OCI-LY7 (cell line): ENCODE results near the gene GLB1L. TPM values are rescaled to one million over a fixed set of nuclear protein-coding genes. Genes with fewer than 3 reads are reported as not detected.

Source experiments
- BruUV-seq: library from RNA; stranded (reverse); fragments of 400-500 nt; replicated peaks from 2 replicates; lab custom pipeline; 2021; lab: Mats Ljungman, UMichigan
- CTCF ChIA-PET: fragments of 300-600 bp; sonication (Branson Sonifier 250); formaldehyde crosslinking; loops from one replicate; lab custom pipeline; 2022; ENCODE audit warnings: antibody characterized with exemption; ENCODE audit not compliant: unreplicated experiment; lab: Charles Lee
- POLR2A ChIA-PET: fragments of 300-600 bp; sonication (Branson Sonifier 250); formaldehyde crosslinking; loops from one replicate; lab custom pipeline; 2022; ENCODE audit warnings: antibody characterized with exemption; lab: Charles Lee
- DNase-seq: peaks from one replicate; pipeline ENCODE4 v3.0.0-alpha.2; 2015; ENCODE audit warnings: low spot score
- H2AFZ ChIP-seq: fragments of 200-600 bp; sonication (generic), shearing (Covaris generic); 2 replicates; pipeline ENCODE4 v1.6.1; 2014; ENCODE audit warnings: mild to moderate bottlenecking, antibody characterized with exemption, low read length, moderate library complexity
- H3K27ac ChIP-seq: fragments of 200-600 bp; sonication (generic); 2 replicates; pipeline ENCODE4 v1.5.1; 2014; ENCODE audit warnings: mixed run types, low read depth, mild to moderate bottlenecking, moderate library complexity, low read length, inconsistent platforms; ENCODE audit not compliant: poor library complexity, severe bottlenecking
- H3K36me3 ChIP-seq: fragments of 200-600 bp; sonication (generic); 2 replicates; pipeline ENCODE4 v1.6.1; 2014; ENCODE audit warnings: mild to moderate bottlenecking, antibody characterized with exemption, low read length, moderate library complexity, mixed read lengths; ENCODE audit not compliant: insufficient read depth
- H3K4me1 ChIP-seq: fragments of 200-600 bp; sonication (generic); 2 replicates; pipeline ENCODE4 v1.5.1; 2014; ENCODE audit warnings: mild to moderate bottlenecking, low read length; ENCODE audit not compliant: insufficient read depth, poor library complexity, severe bottlenecking
- H3K4me2 ChIP-seq: fragments of 200-600 bp; sonication (generic); 2 replicates; pipeline ENCODE4 v1.6.1; 2014; ENCODE audit warnings: mild to moderate bottlenecking, low read length
- H3K4me3 ChIP-seq: fragments of 200-600 bp; sonication (generic); 2 replicates; pipeline ENCODE4 v1.5.1; 2014; ENCODE audit warnings: mild to moderate bottlenecking, low read depth, low read length; ENCODE audit not compliant: poor library complexity, severe bottlenecking
- H3K79me2 ChIP-seq: fragments of 200-600 bp; sonication (generic); 2 replicates; pipeline ENCODE4 v1.6.1; 2016; ENCODE audit warnings: low read depth, mild to moderate bottlenecking, low read length, moderate library complexity, mixed read lengths; ENCODE audit not compliant: insufficient read depth
- H3K9me2 ChIP-seq: fragments of 200-600 bp; sonication (generic); 2 replicates; pipeline ENCODE4 v1.6.1; 2016; ENCODE audit warnings: mild to moderate bottlenecking, low read length, mixed read lengths; ENCODE audit not compliant: insufficient read depth
- H3K9me3 ChIP-seq: fragments of 200-600 bp; sonication (generic); 2 replicates; pipeline ENCODE4 v1.6.1; 2014; ENCODE audit warnings: mild to moderate bottlenecking, mixed run types, low read length, mixed read lengths
- H4K20me1 ChIP-seq: fragments of 200-600 bp; sonication (generic); 2 replicates; pipeline ENCODE4 v1.6.1; 2014; ENCODE audit warnings: mild to moderate bottlenecking, antibody characterized with exemption, low read length, moderate library complexity, mixed read lengths; ENCODE audit not compliant: insufficient read depth
- CTCF ChIP-seq: fragments of 200-600 bp; sonication (generic); conservative IDR thresholded peaks from 2 replicates; pipeline ENCODE4 v1.5.1; 2014; ENCODE audit warnings: mild to moderate bottlenecking, antibody characterized with exemption, low read length, moderate library complexity, mixed read lengths
- EZH2phosphoT487 ChIP-seq: fragments of 200-600 bp; sonication (generic); IDR thresholded peaks from 2 replicates; pipeline ENCODE4 v1.6.1; 2018; ENCODE audit warnings: low read depth, borderline replicate concordance, mild to moderate bottlenecking, mixed run types, antibody characterized with exemption, low read length, moderate library complexity, mixed read lengths
- intact Hi-C: fragments of 100-400 bp; cut with micrococcal nuclease; formaldehyde crosslinking; loops from one replicate; pipeline ENCODE4 v1.10.0; 2022; ENCODE audit not compliant: unreplicated experiment
- total RNA-seq, 2 experiments: library from RNA; depleted of rRNA in 1 of 2; stranded (reverse); fragments of >200 nt in 1 of 2; shearing (Covaris generic) in 1 of 2; gene quantifications; 2 replicates each; pipeline ENCODE4 v1.2.3, GENCODE V29; 2014 to 2022

The GLB1L gene
- total RNA-seq, 2 experiments from 2014 or later, result 6.9 to 8.6 TPM

- ChIA-PET CTCF (interaction anchor here (1.0 kb wide), 1 partner anchor 21 kb away, joined by 3 read pairs; no protein-coding TSS in a partner anchor), POLR2A (interaction anchor here (0.6 to 1.3 kb wide), 5 partner anchors 8 to 128 kb away, joined by 3 to 4 read pairs (median 3); no protein-coding TSS in a partner anchor)
- Histone ChIP-seq H3K4me3 (no peak overlapping the region), H4K20me1 (no peaks in the 10 kb centered on the region), H3K79me2 (peaks cover 6% of the 10 kb centered on the region; the same call in 1 of the 2 replicates), H3K9me2 (no peaks in the 10 kb centered on the region), H3K4me1 (peaks cover 23% of the 10 kb centered on the region), H2AFZ (no peak overlapping the region), H3K4me2 (no peak overlapping the region), H3K36me3 (no peaks in the 10 kb centered on the region), H3K27ac (no peak overlapping the region), H3K9me3 (no peaks in the 10 kb centered on the region)
- intact Hi-C loops, result loop anchor here (10.0 kb wide), 1 partner anchor 389 kb away; the partner anchor contains the start of gene WNT10A
- BruUV-seq, result no TSS peak
- no peak for DNase-seq
- TF ChIP-seq EZH2phosphoT487 (no peak), CTCF (no peak)
These were observed 28.7 kb upstream of the GLB1L start for GRCh38 chr2:219273937-219274336.

GRCh38 chr2:219272995-219273394, 27.8 kb upstream of the GLB1L start:
- no peak for TF ChIP-seq EZH2phosphoT487
- TF ChIP-seq CTCF, result no peak
- H3K9me2 ChIP-seq, result no peaks in the 10 kb centered on the region
- peaks cover 14% of the 10 kb centered on the region for H3K4me1 ChIP-seq
- CTCF ChIA-PET, result no interaction called here
- POLR2A ChIA-PET, result interaction anchor here (0.5 to 1.3 kb wide), 2 partner anchors 8 to 25 kb away, joined by 3 read pairs; no protein-coding TSS in a partner anchor
- H4K20me1 ChIP-seq, result no peaks in the 10 kb centered on the region
- peaks cover 6% of the 10 kb centered on the region; the same call in 1 of the 2 replicates for H3K79me2 ChIP-seq
- no peaks in the 10 kb centered on the region for H3K9me3 ChIP-seq
- H3K36me3 ChIP-seq, result no peaks in the 10 kb centered on the region
- no peak overlapping the region for H3K27ac ChIP-seq
- no peak overlapping the region for H3K4me2 ChIP-seq
- no TSS peak for BruUV-seq
- no peak overlapping the region for H3K4me3 ChIP-seq
- intact Hi-C loops, result loop anchor here (10.0 kb wide), 1 partner anchor 388 kb away; the partner anchor contains the start of gene WNT10A
- DNase-seq, result no peak
- H2AFZ ChIP-seq, result no peak overlapping the region

GRCh38 chr2:219272356-219272755, 27.1 kb upstream of the GLB1L start:
- H3K4me3 ChIP-seq, result no peak overlapping the region
- H4K20me1 ChIP-seq, result no peaks in the 10 kb centered on the region
- intact Hi-C loops, result loop anchor here (10.0 kb wide), 1 partner anchor 388 kb away; the partner anchor contains the start of gene WNT10A
- H3K9me3 ChIP-seq, result no peaks in the 10 kb centered on the region
- H3K79me2 ChIP-seq, result peaks cover 6% of the 10 kb centered on the region; the same call in 1 of the 2 replicates
- H3K36me3 ChIP-seq, result no peaks in the 10 kb centered on the region
- no TSS peak for BruUV-seq
- no peak for DNase-seq
- ChIA-PET CTCF (no interaction called here), POLR2A (no interaction called here)
- no peak overlapping the region for H3K4me2 ChIP-seq
- peaks cover 10% of the 10 kb centered on the region for H3K4me1 ChIP-seq
- TF ChIP-seq EZH2phosphoT487, result no peak
- TF ChIP-seq CTCF, result no peak
- no peak overlapping the region for H3K27ac ChIP-seq
- H3K9me2 ChIP-seq, result no peaks in the 10 kb centered on the region
- H2AFZ ChIP-seq, result no peak overlapping the region
